Measurements from ENCODE around the gene IL36RN.
A peak's percentile ranks its signal among the peaks of the same experiment; 100 is the strongest.
"Not testable (repeated sequence)": the region's sequence is repeated elsewhere in the genome, so short reads cannot be mapped to it uniquely, and the experiment has no call there.

Gene IL36RN

DNA sequence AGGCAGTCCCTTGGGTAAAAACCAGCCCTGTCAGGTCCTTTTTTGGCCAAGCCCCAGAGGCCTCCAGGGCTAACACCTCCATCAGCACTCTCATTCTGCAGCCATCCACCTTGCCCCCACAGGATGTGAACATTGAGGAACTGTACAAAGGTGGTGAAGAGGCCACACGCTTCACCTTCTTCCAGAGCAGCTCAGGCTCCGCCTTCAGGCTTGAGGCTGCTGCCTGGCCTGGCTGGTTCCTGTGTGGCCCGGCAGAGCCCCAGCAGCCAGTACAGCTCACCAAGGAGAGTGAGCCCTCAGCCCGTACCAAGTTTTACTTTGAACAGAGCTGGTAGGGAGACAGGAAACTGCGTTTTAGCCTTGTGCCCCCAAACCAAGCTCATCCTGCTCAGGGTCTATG lies 16.0 kb downstream of the IL36RN start:
- DNase-seq (ENCODE audit: low read depth in 2 of 2) = no peak

DNA sequence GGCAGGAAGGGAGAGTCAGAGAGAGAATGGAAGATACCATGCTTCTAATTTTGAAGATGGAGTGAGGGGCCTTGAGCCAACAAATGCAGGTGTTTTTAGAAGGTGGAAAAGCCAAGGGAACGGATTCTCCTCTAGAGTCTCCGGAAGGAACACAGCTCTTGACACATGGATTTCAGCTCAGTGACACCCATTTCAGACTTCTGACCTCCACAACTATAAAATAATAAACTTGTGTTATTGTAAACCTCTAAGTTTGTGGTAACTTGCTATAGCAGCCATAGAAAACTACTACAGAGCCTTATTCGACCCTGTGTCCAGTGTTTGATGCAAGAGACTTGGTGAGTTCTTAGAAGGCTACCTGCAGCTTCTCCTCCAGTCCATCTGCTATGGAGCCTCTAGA lies 16.6 kb downstream of the IL36RN start:
- no peak for DNase-seq (ENCODE audit: low read depth in 2 of 2)

DNA sequence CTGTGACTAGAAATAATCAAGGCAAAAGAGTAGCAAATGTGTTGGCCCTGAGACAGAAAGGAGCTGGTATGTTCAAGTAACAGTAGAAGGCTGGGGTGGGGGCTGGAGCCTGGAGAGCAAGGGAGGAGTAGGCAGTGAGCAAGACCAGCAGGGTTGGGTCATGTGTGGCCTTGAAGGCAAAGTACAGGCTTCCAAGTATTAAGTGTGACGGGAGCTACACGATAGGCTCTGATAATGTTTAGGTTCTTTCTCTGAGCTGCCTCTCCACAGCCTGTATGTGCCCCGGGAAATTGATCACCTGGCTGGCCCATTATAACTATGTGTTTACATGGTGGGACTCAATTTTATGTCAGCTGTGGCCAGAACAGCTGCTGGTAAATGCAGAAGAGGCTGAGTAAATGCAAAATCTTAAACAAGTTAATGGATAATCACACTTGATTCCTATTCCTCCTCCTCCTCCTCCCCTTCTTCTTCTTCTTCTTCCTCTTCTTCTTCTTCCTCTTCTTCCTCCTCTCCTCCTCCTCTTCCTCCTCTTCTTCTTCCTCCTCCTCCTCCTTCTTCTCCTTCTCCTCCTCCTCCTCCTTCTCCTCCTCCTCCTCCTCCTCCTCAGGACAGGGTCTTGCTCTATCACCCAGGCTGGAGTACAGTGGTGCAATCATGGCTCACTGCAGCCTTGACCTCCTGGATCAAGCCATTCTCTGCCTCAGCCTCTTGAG lies 18.1 kb downstream of the IL36RN start:
- no peak for DNase-seq (ENCODE audit: low read depth in 2 of 2)

DNA sequence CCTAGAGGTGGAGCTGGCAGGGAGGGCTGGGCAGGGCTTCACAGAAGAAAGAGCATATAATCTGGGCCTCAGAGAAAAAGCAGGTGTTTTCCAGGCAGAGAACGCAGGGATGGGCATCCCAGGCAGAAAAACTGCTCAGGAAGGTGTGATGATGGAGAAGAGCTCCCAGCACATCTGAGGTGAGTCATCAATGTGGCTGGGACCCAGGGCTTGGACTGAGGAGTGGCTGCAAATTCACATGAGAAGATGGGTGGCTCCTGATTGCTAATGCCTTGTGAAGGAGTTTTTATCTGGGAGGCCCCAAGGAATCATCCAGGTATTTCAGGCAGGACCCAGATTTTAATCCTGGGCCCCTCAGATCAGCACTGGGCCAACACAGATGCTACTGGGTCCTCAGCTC lies 18.9 kb downstream of the IL36RN start:
- no peak for DNase-seq (ENCODE audit: low read depth in 2 of 2)

DNA sequence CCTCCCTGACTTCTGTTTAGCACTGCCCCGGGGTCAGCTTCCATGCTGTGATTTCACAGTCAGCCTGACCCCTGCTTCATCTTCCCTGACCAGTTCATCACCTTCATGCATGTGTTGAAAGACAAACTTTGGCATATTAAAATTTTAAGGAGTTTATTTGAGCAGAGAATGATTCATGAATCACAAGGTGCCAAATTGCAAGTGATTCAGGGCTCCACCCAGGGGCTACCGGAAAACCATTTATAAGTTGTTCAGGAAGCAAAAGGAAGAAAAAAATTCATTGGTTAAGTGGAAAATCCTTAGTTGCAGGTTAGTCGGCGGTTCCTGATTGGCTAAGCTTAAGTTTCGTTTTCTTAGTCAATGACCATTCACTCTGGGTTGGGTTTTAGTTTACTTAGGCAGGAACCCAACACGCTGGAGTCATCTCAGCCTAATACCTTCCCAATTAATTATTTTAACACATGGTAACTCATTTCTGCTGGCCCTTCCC lies 19.4 kb downstream of the IL36RN start:
- DNase-seq (ENCODE audit: low read depth in 2 of 2) = no peak

DNA sequence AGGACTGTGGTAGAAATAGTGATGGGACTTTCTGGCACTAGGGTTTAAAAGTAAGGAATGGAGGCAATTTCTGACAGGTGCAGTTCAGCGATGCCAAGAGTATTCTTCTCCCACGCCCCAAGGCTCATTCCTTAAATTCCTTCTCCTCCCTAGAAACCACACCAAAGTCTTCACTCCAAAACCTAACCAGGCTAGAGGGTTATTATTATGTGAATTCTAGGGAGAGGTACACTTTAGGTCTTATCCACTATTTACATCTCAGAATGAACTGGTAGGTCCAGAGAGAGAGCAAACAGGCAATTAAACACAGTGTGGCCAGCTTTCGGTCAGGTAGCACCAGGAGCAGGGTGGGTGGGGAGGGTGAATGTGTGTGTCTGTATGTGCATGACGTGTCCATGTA lies 20.1 kb downstream of the IL36RN start:
- DNase-seq (ENCODE audit: low read depth in 2 of 2) = no peak

DNA sequence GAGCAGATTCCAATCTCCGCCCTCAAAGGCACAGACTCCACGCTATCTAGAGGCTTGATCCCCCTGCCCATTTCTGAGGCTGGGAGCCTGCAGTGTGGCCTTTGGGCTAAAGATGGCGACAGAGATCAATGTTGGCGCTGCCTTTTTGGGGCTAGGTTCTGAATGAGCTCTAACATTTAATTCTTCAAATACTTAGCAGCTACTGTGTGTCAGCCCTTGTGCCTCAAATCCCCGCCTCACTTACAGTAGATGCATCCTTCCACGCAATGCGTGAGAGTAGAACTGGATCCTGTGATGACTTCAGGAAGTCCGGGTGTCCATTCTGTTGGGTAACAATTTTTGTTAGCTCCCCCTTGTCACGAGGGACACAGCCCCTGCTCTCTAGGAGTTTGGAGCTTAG lies 21.1 kb downstream of the IL36RN start:
- DNase-seq (ENCODE audit: low read depth in 2 of 2) = peak; percentile 31 to 46

DNA sequence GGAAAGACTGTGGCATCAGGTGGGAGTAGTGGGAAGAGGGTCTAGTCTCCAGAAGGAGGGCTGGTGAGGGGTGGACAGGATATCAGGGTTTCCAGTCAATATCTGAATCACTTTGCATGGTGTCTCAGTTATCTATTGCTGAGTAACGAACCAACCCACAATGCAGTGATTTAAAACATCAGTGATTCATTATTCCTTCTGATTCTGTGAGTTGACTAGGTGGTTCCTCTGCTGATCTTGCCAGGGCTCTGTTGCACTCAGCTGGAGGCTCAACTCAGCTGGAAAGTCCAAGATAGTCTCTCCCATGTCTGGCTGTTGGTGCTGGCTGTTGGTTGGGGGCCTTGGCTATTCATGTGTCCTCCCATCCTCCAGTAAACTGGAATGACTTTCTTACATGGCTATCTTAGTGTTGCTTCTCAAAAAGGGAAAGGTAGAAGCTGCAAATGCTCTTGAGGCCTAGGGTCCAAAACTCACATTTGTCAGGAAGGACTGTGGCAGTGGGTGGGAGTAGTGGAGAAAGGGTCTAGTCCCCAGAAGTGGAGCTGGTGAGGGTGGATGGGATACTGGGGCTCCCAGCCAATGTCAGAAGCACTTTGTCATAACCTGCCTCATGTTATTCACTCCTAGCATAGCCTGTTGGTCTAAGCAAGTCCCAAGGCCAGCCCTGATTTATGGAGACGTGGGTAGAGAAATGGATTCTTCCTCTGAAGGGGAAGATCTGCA lies 22.7 kb downstream of the IL36RN start:
- no peak for DNase-seq (ENCODE audit: low read depth in 2 of 2)

DNA sequence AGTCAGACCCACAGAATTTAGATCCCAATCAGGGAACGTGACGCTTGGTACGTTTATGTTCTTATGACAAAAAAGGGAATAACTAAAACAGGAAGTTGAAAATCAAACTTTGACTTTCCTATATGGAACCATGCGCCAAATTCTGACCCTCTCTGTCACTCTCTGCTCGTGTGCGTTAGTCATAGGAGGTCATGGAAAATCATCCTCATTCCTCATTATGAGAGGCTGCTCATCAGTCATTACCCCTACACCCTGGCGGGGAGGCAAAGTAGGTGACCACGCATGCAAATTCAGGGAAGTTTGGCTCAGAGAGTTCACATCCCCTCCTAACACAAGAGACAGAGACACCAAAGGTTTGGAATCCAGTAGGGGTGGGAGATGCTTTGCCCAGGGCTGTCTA lies 24.3 kb downstream of the IL36RN start:
- DNase-seq (ENCODE audit: low read depth in 2 of 2) = no peak

DNA sequence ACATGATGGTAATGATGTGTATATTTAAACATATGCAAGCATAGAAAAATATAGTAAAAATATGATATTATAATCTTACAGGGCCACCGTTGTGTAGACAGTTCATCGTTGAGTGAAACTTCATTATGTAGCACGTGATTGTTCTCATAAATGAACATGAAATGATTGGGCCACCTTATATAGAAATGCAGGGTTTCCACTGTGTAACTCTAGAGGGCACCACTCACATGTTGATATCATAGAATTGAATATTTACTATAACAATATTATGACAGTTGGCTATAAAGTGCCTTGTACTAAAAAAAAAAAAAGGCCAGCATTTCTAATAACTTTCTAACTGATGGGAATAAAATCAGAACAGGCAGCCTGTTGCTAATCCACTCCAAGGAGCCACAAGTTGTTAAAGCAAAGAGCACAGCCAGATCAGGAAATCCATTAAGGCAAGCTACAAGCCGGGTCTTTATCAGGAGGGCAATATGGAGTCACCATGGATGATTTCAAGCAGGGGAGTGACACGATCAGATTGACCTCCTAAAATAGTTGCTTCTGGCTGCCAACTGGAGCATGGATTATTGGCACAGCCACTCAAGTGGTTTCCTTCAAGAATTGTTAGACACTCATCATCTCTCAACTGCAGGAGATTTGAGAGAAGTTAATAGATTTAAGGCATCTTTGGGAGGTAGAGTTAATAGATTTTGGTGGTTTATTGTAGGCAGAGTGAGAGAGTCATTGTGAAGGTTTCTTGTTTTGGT lies 25.4 kb downstream of the IL36RN start:
- no peak for DNase-seq (ENCODE audit: low read depth in 2 of 2)

DNA sequence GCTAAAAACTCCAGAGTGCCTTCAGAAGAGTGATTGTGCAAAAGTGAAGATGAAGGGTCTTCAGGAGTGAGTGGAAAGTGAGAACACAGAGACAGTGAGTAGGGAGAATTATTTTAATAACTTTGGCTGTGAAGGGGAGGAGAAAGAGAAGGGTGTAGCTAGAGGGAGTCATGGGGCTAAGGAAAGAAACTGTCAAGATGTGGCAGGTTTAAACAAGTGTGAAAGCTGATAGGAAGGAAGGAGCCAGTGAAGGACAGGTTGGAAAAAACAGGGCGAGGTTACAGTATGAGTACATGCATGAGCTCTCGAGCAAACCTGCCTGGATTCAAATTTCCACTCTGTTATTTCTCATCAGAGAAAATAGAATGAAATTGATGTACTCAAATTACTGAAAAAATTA lies 26.5 kb downstream of the IL36RN start:
- DNase-seq (ENCODE audit: low read depth in 2 of 2) = no peak

DNA sequence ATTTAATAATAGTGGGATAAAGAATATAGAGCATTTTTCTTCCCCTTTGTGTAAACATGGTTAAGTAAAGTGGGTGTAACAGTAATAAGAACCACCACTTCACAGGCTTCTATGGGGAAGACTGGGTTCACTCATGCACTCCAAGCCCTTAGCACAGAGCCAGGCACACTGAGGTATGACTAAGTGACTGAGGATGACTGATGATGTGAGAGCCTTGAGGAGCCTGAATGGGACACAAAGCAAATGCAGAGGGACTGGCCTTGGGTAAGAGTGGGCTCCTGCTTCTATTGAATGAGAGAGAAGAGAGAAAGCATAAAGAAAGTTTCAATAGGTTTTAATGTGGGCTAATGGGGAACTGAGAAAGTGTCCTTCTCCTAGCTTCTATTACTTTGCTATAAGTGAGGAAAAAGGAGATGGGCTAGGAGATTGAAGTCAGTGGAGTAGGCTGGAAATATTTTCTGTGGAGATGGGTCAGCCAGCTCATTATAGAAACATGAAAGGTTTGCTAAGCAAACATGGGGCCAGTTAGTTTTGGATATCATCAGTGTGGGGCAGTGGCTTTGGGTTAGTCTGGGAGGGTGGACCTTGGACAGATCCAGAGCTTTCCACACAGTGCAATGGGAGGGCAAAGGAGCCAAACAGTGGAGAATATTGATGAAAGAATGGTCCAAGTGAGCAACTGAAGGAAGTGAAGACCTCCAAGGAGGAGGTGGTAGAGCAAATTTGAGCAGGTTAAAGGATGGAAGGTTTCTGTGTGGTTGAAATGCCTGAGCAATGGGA lies 29.4 kb downstream of the IL36RN start:
- no peak for DNase-seq (ENCODE audit: low read depth in 2 of 2)

DNA sequence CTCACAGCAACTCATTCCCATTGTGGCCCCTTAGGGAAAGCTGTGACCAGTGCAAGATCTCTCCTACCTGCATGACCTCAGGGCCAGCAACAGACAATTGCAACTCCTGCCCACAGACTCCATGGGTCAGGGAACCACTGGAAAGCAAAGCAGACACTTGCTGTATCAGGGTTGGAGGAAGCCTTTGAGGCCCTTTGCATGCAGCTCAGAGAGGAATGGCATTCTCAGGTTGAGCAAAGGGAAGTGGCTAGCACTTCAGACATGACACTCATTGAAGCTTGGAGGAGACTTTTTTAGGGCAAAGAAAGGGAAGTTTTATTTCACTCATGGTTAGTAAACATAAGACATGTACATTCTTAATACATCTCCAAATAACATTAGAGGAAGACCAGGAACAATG lies 30.9 kb downstream of the IL36RN start:
- no peak for DNase-seq (ENCODE audit: low read depth in 2 of 2)

DNA sequence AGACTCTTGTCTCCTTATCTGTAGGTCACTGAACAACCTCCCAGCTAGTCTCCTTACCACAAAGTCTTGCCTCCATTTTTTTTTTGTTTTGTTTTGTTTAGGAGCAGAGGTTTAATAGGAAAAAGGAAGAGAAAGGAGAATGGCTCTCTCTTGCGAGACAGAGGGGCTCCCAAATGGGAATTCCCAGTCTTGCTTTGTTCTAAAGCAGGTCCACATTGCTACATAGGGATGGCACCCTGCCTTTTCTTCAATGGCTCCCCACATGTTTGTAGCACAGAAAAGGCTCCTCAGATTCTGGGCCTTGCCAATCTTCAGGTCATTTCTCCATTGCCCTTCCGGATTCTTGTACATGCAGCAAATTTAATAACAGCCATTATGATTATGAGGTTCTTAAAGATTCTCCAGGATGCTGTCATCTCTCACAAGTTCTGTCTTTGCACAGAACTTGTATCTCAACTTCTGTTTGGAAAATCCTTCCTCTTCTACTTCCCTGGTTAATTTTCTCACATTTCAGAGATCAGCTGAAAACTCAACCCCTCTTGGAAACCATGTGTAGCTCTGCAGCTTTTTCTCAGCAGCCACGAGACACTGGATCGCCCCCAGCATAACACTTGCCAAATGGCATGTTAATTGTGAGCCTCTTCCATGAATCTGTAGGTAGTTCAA lies 32.4 kb downstream of the IL36RN start:
- DNase-seq (ENCODE audit: low read depth in 2 of 2) = no peak

DNA sequence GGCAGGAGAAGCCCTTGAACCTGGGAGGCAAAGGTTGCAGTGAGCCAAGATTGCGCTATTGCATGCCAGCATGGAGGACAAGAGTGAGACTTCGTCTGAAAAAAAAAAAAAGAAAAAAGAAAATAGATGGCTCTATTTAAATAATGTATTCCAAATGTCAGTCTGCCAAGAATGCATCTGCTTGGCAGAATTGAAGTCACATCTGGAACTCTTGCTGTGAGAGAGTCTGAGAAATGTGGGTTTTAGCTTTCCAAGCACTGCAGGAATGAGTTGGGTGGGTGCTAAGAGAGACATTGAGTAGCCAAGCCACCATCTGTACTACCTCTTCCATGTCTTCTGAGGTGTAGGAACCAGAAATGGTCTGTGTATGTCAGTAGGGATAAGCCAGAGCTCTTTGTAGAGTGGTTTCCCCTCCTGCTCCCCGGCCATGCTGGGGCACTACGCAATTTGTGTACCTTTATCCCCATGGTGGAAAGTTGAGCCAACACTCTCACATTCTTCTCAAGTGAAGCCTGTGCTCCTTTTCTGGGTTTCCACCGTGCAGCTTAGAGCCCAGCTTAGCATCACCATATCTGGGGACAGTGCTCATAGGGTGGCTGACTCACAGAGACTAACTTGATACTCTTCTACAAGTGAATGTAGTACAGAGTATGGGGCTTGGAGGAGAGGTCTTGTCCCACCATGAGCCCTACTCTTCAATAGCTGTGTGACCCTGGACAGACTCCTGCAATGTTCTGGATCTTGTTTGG lies 34.0 kb downstream of the IL36RN start:
- DNase-seq (ENCODE audit: low read depth in 2 of 2) = no peak

DNA sequence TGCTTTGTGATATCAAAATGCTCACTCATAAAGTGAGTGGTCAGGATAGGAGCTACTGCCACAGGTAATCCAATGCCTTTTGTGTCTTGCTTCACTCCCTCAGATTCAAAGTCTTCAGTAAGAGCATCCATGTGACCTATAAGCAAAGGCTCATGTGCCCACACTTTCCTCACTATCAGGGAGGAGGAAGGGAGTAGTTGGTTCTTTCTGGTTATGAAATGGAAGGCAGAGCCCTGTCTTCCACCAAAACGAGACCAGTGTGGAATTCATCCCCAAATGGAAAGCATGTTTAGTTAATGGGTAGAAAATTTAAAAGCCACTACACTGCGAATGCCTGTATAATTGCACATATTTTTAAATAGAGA lies 34.6 kb downstream of the IL36RN start:
- no peak for DNase-seq (ENCODE audit: low read depth in 2 of 2)

DNA sequence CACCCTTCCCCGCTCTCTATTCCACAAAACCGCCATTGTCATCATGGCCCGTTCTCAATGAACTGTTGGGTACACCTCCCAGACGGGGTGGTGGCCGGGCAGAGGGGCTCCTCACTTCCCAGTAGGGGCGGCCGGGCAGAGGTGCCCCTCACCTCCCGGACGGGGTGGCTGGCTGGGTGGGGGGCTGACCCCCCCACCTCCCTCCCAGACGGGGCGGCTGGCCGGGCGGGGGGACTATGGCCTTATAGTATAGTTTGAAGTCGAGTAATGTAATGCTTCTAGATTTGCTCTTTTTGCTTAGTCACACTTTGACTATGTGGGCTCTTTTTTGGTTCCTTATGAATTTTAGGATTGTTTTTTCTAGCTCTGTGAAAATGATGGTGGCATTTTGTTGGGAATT lies 37.3 kb downstream of the IL36RN start:
- DNase-seq (ENCODE audit: low read depth in 2 of 2) = not testable (repeated sequence)

DNA sequence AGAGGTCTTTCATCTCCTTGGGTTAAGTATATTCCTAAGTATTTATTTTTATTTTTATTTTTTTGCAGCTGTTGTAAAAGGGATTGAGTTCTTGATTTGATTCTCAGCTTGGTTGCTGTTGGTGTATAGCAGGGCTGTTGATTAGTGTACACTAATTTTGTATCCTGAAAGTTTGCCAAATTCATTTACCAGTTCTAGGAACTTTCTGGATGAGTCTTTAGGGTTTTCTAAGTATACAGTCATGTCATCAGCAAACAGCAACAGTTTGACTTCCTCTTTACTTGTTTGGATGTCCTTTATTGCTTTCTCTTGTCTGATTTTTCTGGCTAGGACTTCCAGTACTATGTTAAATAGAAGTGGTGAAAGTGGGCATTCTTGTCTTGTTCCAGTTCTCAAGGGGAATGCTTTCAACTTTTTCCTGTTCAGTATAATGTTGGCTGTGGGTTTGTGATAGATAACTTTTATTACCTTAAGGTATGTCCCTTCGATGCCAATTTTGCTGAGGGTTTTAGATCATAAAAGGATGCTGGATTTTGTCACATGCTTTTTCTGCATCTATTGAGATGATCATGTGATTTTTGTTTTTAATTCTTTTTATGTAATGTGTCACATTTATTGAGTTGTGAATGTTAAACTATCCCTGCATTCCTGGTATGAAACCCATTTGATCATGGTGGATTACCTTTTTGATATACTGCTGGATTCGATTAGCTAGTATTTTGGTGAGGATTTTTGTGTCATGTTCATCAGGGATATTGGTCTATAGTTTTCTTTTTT lies 38.0 kb downstream of the IL36RN start:
- DNase-seq (ENCODE audit: low read depth in 2 of 2) = not testable (repeated sequence)

DNA sequence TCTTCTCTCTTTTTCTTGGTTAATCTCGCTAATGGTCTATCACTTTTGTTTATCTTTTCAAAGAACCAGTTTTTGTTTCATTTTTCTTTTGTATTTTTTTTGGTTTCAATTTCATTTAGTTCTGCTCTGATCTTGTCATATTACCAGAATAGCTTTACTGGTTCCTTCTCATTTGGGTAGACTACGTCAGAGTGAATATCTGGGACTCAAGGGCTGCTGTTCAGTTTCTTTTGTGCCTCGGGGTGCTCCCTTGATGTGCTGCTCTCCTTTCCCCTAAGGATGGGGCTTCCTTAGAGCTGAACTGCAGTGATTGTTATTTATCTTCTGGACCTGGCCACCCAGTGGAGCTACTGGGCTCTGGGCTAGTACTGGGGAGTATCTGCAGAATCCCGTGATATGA lies 39.0 kb downstream of the IL36RN start:
- DNase-seq (ENCODE audit: low read depth in 2 of 2) = no peak

DNA sequence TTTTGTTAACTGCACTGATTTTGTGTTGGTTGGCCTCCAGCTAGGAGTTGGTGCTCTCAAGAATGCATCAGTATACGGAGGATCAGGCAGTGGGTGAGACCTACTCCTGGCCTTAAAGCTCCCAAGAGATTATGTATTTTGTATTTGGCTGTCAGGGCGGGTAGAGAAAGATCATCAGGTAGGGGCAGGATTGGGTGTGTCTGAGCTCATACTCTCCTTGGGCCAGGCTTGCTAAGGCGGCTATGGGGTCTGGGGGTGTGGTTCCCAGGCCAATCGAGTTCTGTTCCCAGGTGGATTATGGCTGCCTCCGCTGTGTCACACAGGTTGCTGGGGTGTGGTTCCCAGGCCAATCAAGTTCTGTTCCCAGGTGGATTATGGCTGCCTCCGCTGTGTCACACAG lies 39.5 kb downstream of the IL36RN start:
- DNase-seq (ENCODE audit: low read depth in 2 of 2) = no peak

All from stimulated activated CD8-positive, alpha-beta memory T cell treated with anti-CD3 and anti-CD28 coated beads, Interleukin-2, amount 100 ng/mL, for 48 hours (primary cell).